HEK293 (cell line): Measurements from ENCODE around the gene ELN.

Experiments
- CTCF ChIA-PET: fragments of 350-600 bp; formaldehyde crosslinking; extraction: SDS; loops from one replicate; lab custom pipeline; 2021; ENCODE audit warnings: antibody characterized with exemption; lab: Yijun Ruan, JAX
- POLR2A ChIA-PET: fragments of 300-600 bp; formaldehyde crosslinking; extraction: SDS; loops from one replicate; lab custom pipeline; 2020; ENCODE audit warnings: antibody characterized with exemption, inconsistent platforms; lab: Yijun Ruan, JAX
- H3K27ac ChIP-seq: fragments of 200-500 bp; sonication (Bioruptor generic); 2 replicates; pipeline ENCODE4 v1.5.1; 2014; ENCODE audit warnings: low read depth, low read length, control low read depth, inconsistent platforms; ENCODE audit errors: extremely low read depth
- H3K36me3 ChIP-seq, 2 experiments: fragments of 200-500 bp in 1 of 2; sonication (Bioruptor generic) in 1 of 2; 1 replicate in 1 of 2; 2 replicates in 1 of 2; pipeline ENCODE4 v1.5.1; 2014 to 2017; ENCODE audit warnings: inconsistent platforms in 2 of 2, low read length in 2 of 2; ENCODE audit not compliant: control insufficient read depth in 2 of 2, insufficient read depth in 1 of 2
- H3K4me1 ChIP-seq: fragments of 200-500 bp; sonication (Bioruptor generic); 2 replicates; pipeline ENCODE4 v1.5.1; 2014; ENCODE audit warnings: mild to moderate bottlenecking, low read length, inconsistent platforms; ENCODE audit not compliant: control insufficient read depth, insufficient read depth
- H3K4me3 ChIP-seq: 2 replicates; pipeline ENCODE4 v1.5.1; 2011; ENCODE audit warnings: low read depth, mild to moderate bottlenecking, control low read depth, low read length, moderate library complexity
- H3K9me3 ChIP-seq: fragments of 200-500 bp; sonication (Bioruptor generic); 2 replicates; pipeline ENCODE4 v1.5.1; 2014; ENCODE audit warnings: low read depth, low read length, inconsistent platforms; ENCODE audit not compliant: control insufficient read depth, insufficient read depth
- AEBP2 ChIP-seq: fragments of 450-650 bp; formaldehyde crosslinking; IDR thresholded peaks from 2 replicates; pipeline ENCODE4 v1.5.1; 2016; ENCODE audit warnings: missing biosample characterization, missing genetic modification characterization, borderline replicate concordance
- IKZF3 ChIP-seq: fragments of 450-650 bp; IDR thresholded peaks from 2 replicates; pipeline ENCODE4 v1.5.0; 2018; ENCODE audit warnings: missing biosample characterization, mild to moderate bottlenecking, missing genetic modification characterization, moderate library complexity
- PBX3 ChIP-seq: sonication (generic); formaldehyde crosslinking; IDR thresholded peaks from 2 replicates; pipeline ENCODE4 v1.8.1; 2022; ENCODE audit warnings: mild to moderate bottlenecking, moderate library complexity, missing genetic modification reagents
- PRDM10 ChIP-seq: fragments of 450-650 bp; formaldehyde crosslinking; IDR thresholded peaks from 2 replicates; pipeline ENCODE4 v1.5.1; 2016; ENCODE audit warnings: missing biosample characterization, missing genetic modification characterization
- SP2 ChIP-seq: fragments of 450-650 bp; formaldehyde crosslinking; IDR thresholded peaks from 2 replicates; pipeline ENCODE4 v1.5.1; 2016; ENCODE audit warnings: missing biosample characterization, missing genetic modification characterization
- SP3 ChIP-seq: fragments of 450-650 bp; formaldehyde crosslinking; IDR thresholded peaks from 2 replicates; pipeline ENCODE4 v1.5.1; 2016; ENCODE audit warnings: missing biosample characterization, missing genetic modification characterization
- ZFHX2 ChIP-seq: fragments of 450-650 bp; formaldehyde crosslinking; conservative IDR thresholded peaks from 2 replicates; pipeline ENCODE4 v1.5.1; 2016; ENCODE audit warnings: missing biosample characterization, missing genetic modification characterization
- ZNF19 ChIP-seq: fragments of 450-650 bp; formaldehyde crosslinking; IDR thresholded peaks from 2 replicates; pipeline ENCODE4; 2016; ENCODE audit warnings: missing biosample characterization, missing genetic modification characterization, low read depth
- ZNF280D ChIP-seq: fragments of 450-650 bp; formaldehyde crosslinking; IDR thresholded peaks from 2 replicates; pipeline ENCODE4 v1.5.1; 2016; ENCODE audit warnings: missing biosample characterization, missing genetic modification characterization
- ZNF292 ChIP-seq: fragments of 450-650 bp; formaldehyde crosslinking; IDR thresholded peaks from 2 replicates; pipeline ENCODE4 v1.5.1; 2016; ENCODE audit warnings: low read depth, missing biosample characterization, missing genetic modification characterization, borderline replicate concordance
- ZNF366 ChIP-seq: fragments of 450-650 bp; formaldehyde crosslinking; conservative IDR thresholded peaks from 2 replicates; pipeline ENCODE4 v1.5.1; 2016; ENCODE audit warnings: missing biosample characterization, missing genetic modification characterization
- ZNF423 ChIP-seq: fragments of 450-650 bp; formaldehyde crosslinking; IDR thresholded peaks from 2 replicates; pipeline ENCODE4 v1.5.1; 2016; ENCODE audit warnings: missing biosample characterization, missing genetic modification characterization
- ZNF48 ChIP-seq: fragments of 450-650 bp; formaldehyde crosslinking; IDR thresholded peaks from 2 replicates; pipeline ENCODE4 v1.5.1; 2016; ENCODE audit warnings: missing biosample characterization, missing genetic modification characterization
- ZNF561 ChIP-seq: fragments of 450-650 bp; IDR thresholded peaks from 2 replicates; pipeline ENCODE4 v1.5.1; 2018; ENCODE audit warnings: missing biosample characterization, missing genetic modification characterization, borderline replicate concordance
- ZNF600 ChIP-seq: fragments of 450-650 bp; formaldehyde crosslinking; IDR thresholded peaks from 2 replicates; pipeline ENCODE4 v1.5.1; 2016; ENCODE audit warnings: missing biosample characterization, missing genetic modification characterization
- ZNF610 ChIP-seq: fragments of 450-650 bp; formaldehyde crosslinking; IDR thresholded peaks from 2 replicates; pipeline ENCODE4 v1.5.1; 2016; ENCODE audit warnings: missing biosample characterization, missing genetic modification characterization, borderline replicate concordance
- ZNF623 ChIP-seq: fragments of 450-650 bp; formaldehyde crosslinking; IDR thresholded peaks from 2 replicates; pipeline ENCODE4 v1.5.1; 2016; ENCODE audit warnings: missing biosample characterization, missing genetic modification characterization
- ZNF645 ChIP-seq: fragments of 450-650 bp; formaldehyde crosslinking; IDR thresholded peaks from 2 replicates; pipeline ENCODE4; 2016; ENCODE audit warnings: missing biosample characterization, missing genetic modification characterization
- ZNF660 ChIP-seq: fragments of 450-650 bp; IDR thresholded peaks from 2 replicates; pipeline ENCODE4 v1.5.1; 2018; ENCODE audit warnings: missing biosample characterization, mild to moderate bottlenecking, missing genetic modification characterization
- ZNF701 ChIP-seq: fragments of 450-650 bp; formaldehyde crosslinking; IDR thresholded peaks from 2 replicates; pipeline ENCODE4 v1.5.1; 2016; ENCODE audit warnings: missing biosample characterization, missing genetic modification characterization

ELN gene

GRCh38 chr7:74025146-74025545 is 2.8 kb upstream of the ELN start:
- POLR2A ChIA-PET = no interaction called here

GRCh38 chr7:74025730-74026129 is 2.2 kb upstream of the ELN start:
- Histone ChIP-seq H3K27ac (no peak overlapping the region), H3K4me1 (no peaks in the 10 kb centered on the region), H3K4me3 (no peak overlapping the region), H3K36me3 (no peaks in the 10 kb centered on the region), H3K9me3 (no peaks in the 10 kb centered on the region)
- POLR2A ChIA-PET = no interaction called here
- no peak for TF ChIP-seq ZFHX2 (tag by site-specific recombination)
- no peak for TF ChIP-seq ZNF600 (tag by site-specific recombination)
- TF ChIP-seq IKZF3 (tag by site-specific recombination) = no peak
- TF ChIP-seq ZNF19 (tag by site-specific recombination) = no peak
- no peak for TF ChIP-seq SP3 (tag by site-specific recombination)
- TF ChIP-seq ZNF366 (tag by site-specific recombination) = no peak
- no peak for TF ChIP-seq ZNF423
- no peak for TF ChIP-seq ZNF48 (tag by site-specific recombination)
- no peak for TF ChIP-seq ZNF701 (tag by site-specific recombination)
- TF ChIP-seq PBX3 (CRISPR knock-in tag) = no peak
- no peak for TF ChIP-seq ZNF561 (tag by site-specific recombination)
- no peak for TF ChIP-seq AEBP2 (tag by site-specific recombination)
- TF ChIP-seq ZNF645 (tag by site-specific recombination) = no peak
- no peak for TF ChIP-seq ZNF610 (tag by site-specific recombination)
- TF ChIP-seq ZNF292 = no peak
- TF ChIP-seq ZNF623 (tag by site-specific recombination) = no peak
- no peak for TF ChIP-seq ZNF280D (tag by site-specific recombination)
- no peak for TF ChIP-seq SP2 (tag by site-specific recombination)
- CTCF ChIA-PET = interaction anchor here (0.5 to 3.0 kb wide), 28 partner anchors 8 to 419 kb away, joined by 3 to 24 read pairs (median 4); no protein-coding TSS in a partner anchor

More at GRCh38 chr7:74025146-74025545, 2.8 kb upstream of the ELN start:
- CTCF ChIA-PET = interaction anchor here (0.5 to 3.0 kb wide), 16 partner anchors 7 to 598 kb away, joined by 3 to 24 read pairs (median 6); no protein-coding TSS in a partner anchor
- H3K4me1 ChIP-seq = no peaks in the 10 kb centered on the region
- TF ChIP-seq PRDM10 (tag by site-specific recombination) = peak; percentile 31; the same call in 1 of the 2 replicates
- TF ChIP-seq ZNF660 (tag by site-specific recombination) = no peak
- TF ChIP-seq, all 188 proteins: peak for 1
- Histone ChIP-seq H3K36me3 (no peaks in the 10 kb centered on the region), H3K9me3 (no peaks in the 10 kb centered on the region), H3K4me3 (no peak overlapping the region), H3K27ac (no peak overlapping the region)
